HG03439 (cell line): ENCODE measurements around the gene MEI1.
"Not testable (repeated sequence)": the region's sequence is repeated elsewhere in the genome, so short reads cannot be mapped to it uniquely, and the experiment has no call there.

ENCODE experiments used
- ATAC-seq: cut with Tn5 transposase; IDR thresholded peaks from one replicate; pipeline ENCODE4 v1.9.1; 2021; ENCODE audit warnings: mild to moderate bottlenecking, moderate library complexity; ENCODE audit not compliant: unreplicated experiment

The MEI1 gene

DNA sequence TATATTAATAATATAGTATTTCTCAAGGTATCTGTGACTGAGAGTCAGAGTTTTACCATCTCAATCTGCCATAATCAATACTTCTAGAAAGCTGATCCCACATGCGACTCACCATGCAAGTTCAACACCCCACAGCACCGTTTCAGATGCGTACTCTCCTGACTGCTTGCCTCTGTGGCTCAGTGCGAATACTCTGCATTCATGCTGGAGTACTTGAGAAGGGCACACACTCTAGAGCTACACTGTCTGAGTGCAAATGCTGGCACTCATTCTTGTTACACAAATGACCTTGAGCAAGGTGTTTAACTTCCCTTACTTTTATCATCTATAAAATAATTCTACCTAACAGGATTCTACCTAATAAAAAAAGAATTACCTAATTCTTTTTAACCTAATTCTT lies 23.2 kb upstream of the MEI1 start:
- ATAC-seq, result no peak

- ATAC-seq, result no peak
These were observed 17.7 kb upstream of the MEI1 start for GRCh38 chr22:41681616-41682015.

- ATAC-seq, result peak; percentile 68
These were observed 17.1 kb upstream of the MEI1 start for GRCh38 chr22:41682033-41682807.

DNA sequence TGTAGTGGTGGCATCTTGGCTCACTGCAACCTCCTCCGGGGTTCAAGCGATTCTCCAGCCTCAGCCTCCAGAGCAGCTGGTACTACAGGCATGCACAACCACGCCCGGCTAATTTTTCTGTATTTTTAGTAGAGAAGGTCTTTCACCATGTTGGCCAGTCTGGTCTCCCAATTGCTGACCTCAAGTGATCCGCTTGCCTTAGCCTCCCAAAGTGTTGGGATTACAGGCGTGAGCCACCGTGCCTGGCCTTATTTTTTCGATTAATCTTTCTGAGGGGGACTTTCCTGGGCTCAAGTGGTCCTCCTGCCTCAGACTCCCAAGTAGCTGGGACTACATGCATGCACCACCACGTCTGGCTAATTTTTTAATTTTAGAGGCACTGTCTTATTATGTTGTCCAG lies 16.3 kb upstream of the MEI1 start:
- ATAC-seq, result no peak

DNA sequence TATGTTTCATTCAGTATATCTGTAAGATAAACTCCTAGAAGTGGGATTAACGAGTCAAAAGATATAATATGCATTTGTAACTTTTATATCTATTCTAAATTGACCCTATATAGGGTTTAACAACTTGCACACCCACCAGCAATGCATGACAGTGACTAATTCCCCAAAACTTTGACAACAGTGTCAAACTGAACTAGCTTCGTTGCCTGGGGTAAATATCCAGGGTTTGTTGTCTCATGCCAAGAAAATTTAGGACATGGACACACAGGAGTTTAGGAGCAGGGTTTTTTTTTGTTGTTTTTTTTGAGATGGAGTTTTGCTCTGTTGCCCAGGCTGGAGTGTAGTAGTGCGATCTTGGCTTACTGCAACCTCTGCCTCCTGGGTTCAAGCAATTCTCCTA lies 15.7 kb upstream of the MEI1 start:
- ATAC-seq, result no peak

- ATAC-seq, result no peak
These were observed 15.1 kb upstream of the MEI1 start for GRCh38 chr22:41684194-41684593.

DNA sequence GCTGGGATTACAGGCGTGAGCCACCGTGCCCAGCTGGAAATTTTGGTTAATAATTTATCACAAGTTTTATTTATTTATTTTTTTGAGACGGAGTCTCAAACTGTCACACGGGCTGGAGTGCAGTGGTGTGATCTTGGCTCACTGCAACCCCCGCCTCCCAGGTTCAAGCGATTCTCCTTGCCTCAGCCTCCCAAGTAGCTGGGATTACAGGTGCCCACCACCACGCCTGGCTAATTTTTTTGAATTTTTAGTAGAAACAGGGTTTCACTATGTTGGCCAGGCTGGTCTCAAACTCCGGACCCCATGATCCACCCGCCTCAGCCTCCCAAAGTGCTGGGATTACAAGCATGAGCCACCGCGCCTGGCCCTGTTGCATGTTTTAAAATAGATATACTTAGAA lies 12.4 kb upstream of the MEI1 start:
- ATAC-seq, result not testable (repeated sequence)

GRCh38 chr22:41687901-41688364 lies 11.4 kb upstream of the MEI1 start:
- ATAC-seq, result peak; percentile 12

DNA sequence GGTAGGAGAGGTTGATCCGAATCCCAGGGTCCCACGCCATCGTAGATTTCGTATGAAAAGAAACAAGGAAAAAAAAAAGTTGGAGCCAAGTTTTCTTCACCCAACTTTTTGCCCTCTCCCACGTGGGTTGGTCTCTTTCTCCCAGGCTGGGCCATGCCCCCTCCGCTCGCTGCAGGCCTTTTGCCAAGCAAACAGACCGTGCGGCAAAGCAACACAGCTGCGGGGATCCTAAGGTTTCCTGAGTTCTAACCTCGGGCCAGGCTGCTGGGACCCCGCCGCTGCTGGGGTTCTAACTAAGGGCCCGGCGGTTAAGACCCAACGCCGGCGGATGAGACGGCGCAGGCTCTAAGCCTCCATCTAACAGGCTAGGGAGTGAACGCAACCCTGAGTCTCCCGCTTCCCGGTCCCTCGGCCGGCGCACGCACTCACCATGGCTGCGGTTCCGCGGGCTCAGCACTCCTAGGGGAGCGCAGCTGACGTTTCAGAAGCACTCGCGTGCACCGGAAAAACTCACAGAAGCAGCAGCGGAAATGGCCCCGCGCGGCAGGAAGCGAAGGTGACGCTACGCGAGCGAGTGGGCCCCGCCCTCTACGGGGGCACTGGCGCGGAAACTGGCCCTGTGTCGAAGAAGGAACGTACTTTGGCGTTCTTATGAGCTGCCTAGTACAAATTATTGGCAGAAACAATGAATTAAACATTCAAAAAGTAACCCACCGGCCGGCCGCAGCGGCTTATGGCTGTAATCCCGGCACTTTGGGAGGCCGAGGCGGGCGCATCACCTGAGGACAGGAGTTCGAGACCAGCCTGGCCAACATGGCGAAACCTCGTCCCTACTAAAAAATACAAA lies 10.7 kb upstream of the MEI1 start, which contains the start of gene SNU13:
Gene SNU13 (minus strand): TSS at position 503 of the 847 bp plus-strand sequence. CDS start 71 bp downstream, at position 432.
- peak; percentile 79 for ATAC-seq

DNA sequence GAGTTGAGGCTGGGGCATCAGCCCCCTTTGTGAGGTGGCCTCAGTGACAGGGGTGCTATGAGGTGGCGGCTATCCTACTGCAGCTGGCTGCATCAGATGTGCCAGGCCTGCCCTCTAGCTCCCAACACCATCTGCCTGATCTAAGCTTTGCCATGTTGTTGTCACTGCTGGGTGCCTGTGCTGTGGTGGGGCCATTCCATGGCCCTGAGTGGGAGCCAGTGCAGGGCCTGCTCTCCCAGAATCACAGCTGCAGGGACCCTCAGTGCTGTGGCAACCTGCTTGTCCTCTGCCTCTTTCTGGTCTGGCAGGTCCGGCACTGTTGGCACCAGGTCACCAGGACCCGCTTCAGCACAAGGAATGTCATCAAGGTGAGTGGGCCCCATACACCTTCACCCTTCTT lies 8.8 kb upstream of the MEI1 start:
- no peak for ATAC-seq

DNA sequence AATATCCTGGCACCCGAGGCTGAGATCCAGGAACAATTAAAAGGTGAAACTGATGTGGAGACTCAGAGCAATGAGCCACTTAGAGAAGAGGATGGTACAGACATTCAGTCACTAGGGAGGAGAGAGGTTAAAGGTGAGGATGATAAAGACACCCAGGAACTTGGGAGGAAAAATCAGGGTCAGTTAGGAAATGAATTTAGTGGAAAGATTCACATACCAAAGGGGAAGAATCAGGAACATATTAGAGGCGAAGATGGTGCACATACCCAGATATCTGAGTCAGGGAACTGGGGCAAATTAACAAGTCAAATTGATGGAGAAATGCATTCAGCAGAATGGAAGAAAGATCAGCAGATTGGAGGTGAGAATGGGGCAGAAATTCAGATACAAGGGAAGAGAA lies 4.1 kb upstream of the MEI1 start:
- ATAC-seq, result no peak

DNA sequence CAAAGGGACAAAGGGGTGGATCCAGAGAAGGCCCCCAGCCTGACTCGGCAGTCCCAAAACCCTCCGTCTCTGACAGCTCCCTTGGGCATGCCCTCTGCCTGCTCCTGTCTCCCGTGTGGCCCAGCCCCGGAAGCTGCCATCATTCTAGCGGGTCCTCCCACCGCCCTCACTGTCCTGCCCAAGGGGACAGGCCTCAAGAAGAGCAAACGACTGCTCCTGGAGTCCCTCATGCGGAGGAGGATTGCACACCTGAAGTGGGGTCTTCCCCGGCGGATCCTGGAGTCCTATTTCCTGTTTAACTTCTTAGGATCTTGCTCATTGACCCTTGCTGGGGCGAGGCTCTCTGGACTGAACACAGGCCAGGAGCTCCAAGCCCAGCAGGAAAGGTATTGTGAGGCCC lies 2.6 kb upstream of the MEI1 start:
- ATAC-seq, result no peak

- no peak for ATAC-seq
These were observed 2.1 kb upstream of the MEI1 start for GRCh38 chr22:41697126-41697775.

GRCh38 chr22:41700108-41700364 lies 733 bp downstream of the MEI1 start:
- ATAC-seq, result no peak

DNA sequence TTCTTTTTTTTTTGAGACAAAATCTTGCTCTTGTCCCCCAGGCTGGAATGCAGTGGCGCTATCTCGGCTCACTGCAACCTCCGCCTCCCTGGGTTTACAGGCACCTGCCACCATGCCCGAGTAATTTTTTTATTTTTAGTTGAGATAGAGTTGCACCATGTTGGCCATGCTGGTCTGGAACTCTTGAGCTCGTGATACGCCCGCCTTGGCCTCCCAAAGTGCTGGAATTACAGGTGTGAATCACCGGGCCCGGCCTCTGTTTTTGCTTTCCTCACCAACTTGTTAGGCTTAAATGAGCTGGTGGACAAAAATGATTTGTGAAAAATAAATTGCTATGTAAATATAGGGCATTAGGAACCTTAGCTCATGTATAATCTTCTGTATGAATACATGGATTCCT lies 3.5 kb downstream of the MEI1 start:
- ATAC-seq, result no peak

GRCh38 chr22:41709341-41709740 lies 10.0 kb downstream of the MEI1 start:
- ATAC-seq, result no peak

DNA sequence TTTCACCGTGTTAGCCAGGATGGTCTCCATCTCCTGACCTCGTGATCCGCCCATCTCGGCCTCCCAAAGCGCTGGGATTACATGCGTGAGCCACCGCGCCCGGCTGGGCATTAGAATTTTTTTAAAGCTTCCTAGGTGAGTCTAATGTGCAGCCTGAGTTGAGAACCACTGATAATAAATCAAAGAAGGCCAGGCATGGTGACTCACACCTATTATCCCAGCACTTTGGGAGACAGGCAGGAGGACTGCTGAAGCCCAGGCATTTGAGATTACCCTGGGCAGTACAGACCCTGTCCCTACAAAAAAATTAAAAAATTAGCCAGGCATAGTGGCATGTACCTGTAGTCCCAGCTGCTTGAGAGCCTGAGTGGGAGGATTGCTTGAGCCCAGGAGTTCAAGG lies 13.7 kb downstream of the MEI1 start:
- ATAC-seq, result no peak

DNA sequence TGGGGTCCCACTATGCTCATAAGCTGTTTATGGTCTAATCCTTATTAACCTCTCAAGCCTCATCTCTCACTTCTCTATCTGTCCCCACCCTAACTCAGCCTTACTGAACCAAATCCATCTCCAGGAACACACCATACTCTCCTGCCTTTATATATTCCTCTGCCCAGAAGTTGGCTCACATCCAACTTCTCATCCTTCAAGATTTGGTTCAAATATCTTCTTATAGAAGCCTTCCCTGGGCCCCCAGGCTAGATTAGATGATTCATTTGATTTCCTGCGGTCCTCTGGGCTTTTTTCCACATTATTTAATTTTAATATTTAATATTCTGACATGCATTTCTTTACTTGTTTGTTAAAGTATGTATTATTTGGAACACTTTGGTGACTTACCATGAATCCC lies 23.2 kb downstream of the MEI1 start:
- no peak for ATAC-seq

DNA sequence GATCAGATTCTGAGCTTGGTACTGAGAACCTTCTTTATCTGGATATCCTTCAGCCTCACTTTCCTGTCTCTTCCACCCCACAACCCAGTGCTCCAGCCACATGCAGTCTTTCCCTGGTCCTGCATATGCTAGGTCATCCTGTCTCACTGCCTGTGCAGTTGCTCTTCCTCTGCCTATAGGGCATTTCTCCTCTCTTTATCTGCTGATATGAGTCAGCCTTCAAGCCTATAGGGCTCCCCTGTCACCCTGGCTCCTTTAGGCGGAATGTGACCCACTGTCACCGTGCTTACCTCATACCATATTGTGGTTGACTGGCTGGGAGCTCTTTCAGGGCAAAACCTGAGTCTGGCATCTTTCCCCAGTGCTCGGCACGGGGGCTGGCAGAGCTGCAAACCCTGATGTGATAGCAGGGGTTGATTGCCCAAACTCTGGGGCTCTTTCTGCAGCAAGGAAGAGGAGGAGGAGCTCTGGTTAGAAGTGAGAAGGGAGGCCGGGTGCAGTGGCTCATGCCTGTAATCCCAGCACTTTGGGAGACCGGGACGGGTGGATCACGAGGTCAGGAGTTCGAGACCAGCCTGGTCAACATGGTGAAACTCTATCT lies 26.3 kb downstream of the MEI1 start:
- ATAC-seq, result no peak

DNA sequence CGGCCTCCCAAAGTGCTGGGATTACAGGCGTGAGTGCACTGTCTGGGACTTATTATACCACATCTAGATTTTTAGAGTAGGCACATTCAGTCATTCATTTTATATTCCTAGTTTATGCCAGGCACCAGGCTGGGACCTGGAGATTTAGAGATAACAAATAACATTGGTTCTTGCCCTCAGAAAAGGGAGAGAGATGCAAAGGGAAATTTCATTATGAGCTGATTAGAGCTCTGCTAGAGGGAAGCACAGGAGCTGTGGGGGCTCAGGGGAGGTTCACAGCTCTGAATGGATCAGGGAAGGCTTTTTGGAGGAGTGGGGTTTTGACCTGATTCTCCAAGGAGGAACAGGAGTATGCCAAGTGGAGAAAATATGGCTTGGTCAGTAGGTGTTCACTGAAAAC lies 32.3 kb downstream of the MEI1 start:
- ATAC-seq, result no peak

DNA sequence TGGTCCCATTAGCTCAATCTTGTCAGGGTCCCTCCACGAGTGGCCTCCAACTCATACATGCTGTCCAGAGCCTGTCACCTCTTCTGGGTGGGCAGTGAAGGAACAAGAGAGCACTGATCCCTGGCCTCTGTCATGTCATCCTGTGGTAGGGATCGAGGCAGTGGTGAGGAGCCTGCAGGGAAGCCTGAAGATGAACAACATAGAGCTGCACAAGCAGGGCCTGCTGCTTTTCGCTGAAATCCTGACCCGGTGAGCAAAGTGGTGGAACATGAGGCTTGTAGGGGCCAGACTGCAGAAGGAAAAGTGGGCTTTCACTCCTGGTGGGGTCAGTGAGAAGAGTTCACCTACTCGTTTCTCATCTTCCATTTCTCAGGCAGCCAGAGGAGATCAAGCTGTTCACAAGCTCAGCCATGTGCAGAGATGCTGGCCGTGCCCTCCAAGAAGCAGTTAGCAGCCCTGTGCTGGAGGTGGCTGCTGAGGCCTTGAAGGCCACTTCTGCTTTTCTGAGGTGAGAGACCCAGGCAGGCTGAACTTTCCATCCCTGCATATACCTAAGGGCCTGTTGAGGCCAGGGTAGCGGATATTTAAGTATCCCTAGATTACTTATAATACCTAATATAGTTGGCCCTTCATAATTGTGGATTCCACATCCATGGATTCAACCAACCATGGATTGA lies 32.9 kb downstream of the MEI1 start:
- no peak for ATAC-seq
